Retinal pigment epithelial cell (primary cell): Measurements from ENCODE around the gene UBE3C.

Experiments
- DNase-seq: peaks from one replicate; pipeline ENCODE4 v3.0.0-alpha.2; 2010; ENCODE audit warnings: low read depth
- H3K4me3 ChIP-seq: 2 replicates; pipeline ENCODE4 v1.5.1; 2011; ENCODE audit warnings: mild to moderate bottlenecking, low read length, control low read depth, moderate library complexity
- TF ChIP-seq, protein P1 (sequence below): conservative IDR thresholded peaks from 2 replicates; pipeline ENCODE4 v1.5.1; 2011; ENCODE audit warnings: low read depth, low read length, control low read depth, inconsistent platforms

UBE3C gene

DNA sequence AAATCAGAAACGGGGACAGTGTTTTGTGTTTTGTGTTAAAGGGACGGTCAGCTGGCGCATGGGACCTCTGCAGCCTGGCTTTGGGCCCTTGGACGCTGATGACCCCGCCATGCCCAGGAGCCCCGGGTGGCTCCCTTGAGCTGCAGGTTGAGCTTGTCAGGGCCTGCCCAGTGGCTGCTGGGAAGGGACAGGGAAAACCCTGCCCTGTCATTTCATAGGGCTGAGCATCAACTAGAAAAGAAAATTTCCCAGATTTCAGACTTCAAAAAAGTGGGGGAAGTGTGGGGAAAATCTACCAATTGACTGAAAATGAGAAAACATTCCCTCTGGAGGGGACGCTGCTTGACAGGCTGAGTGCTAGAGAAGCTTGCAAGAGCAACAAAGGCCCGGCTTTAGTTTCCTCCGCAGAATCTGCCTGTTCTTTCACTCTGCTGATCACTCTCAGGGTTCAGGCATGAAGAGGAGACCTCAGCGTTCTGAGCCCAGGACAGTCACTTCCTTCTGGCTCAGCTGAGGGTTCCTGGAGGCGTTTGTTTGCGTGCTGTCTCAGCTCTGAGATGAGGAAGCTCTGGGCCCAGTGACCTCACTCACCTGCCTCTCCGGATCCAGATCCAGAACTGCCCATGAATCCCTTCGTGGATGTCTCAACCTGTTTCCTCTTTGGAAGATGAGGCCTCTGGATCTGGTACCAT is 179.4 kb downstream of the UBE3C start:
- DNase-seq = no peak
- TF ChIP-seq, protein P1, sequence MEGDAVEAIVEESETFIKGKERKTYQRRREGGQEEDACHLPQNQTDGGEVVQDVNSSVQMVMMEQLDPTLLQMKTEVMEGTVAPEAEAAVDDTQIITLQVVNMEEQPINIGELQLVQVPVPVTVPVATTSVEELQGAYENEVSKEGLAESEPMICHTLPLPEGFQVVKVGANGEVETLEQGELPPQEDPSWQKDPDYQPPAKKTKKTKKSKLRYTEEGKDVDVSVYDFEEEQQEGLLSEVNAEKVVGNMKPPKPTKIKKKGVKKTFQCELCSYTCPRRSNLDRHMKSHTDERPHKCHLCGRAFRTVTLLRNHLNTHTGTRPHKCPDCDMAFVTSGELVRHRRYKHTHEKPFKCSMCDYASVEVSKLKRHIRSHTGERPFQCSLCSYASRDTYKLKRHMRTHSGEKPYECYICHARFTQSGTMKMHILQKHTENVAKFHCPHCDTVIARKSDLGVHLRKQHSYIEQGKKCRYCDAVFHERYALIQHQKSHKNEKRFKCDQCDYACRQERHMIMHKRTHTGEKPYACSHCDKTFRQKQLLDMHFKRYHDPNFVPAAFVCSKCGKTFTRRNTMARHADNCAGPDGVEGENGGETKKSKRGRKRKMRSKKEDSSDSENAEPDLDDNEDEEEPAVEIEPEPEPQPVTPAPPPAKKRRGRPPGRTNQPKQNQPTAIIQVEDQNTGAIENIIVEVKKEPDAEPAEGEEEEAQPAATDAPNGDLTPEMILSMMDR = no peak
- no peak overlapping the region for H3K4me3 ChIP-seq
